ENCODE data around the gene ATXN10.
A peak's percentile ranks its signal among the peaks of the same experiment; 100 is the strongest.

Gene ATXN10

DNA sequence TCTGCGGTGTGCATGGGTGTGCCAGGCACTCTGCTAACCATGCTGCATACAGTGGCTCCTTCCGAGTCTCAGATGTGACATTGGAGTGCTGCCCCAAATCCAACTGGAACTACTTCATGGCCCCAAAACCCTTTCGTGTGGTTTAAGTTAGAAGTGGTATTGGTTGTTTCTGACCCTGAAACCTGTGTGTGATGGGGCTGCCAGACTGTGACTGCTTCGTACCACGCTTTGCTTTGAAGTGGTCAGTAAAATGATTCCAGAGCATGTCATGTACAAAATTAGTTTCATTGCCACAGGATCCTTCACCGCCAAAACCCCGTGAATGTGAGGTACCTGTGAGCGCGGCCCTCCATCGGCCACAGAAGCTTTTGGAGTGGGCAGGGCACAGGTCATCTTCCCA, 163.2 kb downstream of the ATXN10 start:
- DNase-seq, result no peak

DNA sequence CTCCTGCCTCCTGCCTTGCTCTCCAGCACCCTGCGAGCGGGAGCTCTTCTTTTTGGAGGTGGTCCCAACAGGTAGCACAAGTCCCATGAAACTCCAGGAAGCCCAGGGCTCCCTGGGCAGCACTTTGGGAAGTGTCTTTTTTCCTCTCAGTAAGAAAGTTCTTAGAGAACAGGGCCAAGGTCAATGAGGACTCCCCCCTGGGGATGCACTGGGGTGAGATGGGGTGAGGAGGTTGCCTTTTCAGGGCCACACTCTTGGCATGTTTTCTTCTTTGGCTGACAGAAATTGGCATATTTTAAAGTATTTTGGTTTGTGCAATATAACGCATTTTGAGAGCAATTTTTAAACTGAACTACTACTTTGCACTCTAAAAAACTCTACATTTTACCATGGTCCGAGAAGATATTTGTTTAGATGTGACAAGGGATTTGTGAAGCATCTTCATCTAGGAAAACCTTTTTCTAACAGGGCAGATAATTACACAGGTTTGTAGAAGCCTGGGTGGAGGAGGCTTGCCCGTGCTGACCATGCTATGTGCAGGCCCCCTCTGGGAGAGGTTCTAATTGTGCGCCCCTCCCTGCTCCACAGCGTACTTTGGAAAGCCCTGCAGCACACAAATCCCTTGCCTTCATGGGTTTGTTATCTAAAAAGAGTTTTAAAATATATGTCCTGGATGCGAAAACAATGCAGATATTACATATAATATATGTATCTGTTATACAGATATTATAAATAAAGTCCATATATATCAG, 165.0 kb downstream of the ATXN10 start:
- no peak for DNase-seq

DNA sequence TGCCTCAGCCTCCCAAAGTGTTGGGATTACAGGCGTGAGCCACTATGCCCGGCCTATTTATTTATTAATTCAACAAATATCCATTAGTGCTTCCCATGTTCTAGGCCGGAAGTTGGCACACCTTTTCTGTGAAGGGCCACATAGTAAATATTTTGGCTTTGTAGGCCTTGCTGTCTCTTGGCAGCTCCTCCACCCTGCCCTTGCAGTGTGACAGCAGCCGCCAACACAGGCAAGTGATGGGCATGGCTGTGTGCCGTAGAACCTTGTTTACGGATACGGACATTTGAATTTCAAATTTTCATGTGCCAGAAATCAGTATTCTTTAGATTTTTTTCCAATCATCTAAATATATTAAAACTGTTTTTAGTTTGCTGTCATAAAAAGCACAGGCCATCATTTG, 165.9 kb downstream of the ATXN10 start:
- DNase-seq, result no peak

DNA sequence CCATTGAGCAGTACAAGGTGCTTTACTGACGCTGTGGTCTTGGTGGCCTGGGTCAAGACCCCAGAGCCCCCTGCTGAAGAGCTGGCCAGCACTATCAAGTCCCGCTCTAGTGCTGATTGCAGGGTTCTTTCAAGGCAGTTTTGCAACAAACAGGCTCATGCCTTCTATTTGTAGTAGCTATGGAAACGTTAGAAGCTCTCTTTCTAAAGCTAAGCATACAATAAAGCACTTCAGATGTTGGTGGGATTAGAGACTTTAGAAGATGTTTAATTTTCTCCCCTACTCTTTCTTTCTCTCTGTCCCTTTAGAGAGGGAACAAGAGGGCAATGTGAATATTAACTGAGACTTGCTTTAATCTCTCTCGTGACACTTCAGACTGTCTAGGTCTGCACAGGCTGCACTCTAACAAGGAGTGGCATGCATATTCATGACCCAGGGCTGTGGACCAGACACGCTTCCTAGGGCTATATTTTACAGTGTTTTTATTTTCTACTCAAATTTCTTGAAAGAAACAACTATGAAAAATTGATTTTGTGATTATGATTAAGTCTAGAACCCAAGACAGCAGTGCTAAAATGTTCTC, 166.8 kb downstream of the ATXN10 start:
- DNase-seq, result no peak

DNA sequence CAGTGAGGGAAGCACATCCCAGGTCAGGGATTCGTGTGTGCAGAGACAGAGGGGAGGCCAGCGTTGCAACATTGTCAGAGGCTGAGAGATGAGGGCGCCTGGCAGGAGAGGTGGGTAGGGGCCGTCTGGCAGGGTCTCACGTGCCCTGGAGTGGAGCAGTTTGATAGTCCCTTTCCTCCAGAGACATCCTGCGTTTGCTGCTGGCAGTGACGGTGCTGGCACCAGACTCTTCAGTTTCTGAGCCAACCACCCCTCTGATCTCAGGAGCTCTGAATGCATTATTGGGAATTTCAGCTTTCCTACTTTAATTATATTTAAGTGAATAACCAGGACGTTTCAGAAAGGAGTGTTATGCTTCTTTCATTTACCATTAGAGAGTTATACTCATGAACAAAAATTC, 168.8 kb downstream of the ATXN10 start:
- no peak for DNase-seq

DNA sequence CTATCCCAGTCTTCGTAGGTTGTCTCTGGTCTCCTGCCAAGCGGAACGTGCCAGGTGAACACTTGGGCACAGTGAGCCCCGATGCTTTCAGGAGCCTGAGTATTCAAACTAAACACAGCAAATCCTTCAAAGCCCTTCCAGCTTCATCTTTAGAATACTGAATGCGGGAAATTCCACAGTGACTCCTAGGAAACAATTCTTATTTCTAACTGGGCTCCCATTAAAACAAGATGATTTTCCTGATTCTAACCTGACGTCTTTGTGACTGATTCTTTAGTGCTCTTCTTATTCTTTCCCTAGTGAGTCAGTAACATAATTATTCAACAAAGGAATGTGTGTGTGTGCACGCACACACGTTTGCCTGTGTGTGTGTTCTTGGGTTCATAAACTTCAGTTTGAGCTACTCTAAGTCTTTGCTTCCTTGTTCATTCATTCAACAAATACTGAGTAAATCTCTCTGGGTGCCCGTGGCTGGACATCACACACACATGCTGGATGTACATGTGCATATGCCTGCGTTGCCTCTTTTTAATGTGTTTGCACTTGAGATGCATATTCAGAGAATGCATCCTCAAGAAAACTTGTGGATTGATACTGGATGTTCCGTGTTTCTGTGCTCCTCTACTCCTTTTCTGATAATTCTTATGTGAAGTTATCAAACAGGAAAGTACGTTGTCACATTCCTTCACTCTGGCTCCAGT, 170.8 kb downstream of the ATXN10 start:
- DNase-seq, result no peak

DNA sequence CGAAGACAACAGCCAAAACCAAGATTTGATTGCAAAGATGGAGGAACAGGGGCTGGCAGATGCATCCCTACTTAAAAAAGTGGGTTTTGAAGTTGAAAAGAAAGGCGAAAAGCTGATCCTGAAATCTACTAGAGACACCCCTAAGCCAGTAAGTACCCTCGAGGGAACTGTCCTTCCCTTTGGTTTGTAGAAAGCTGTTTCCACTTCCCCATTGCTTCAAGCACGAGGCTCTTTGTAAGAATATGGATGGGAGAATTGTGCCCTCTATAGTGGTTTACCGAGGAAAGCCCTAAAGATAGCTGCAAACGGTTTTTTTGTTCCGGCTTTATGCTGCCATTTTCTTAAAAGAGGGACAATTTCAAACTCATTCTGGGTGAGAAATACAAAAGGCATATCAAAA, 171.4 kb downstream of the ATXN10 start:
- DNase-seq, result no peak

DNA sequence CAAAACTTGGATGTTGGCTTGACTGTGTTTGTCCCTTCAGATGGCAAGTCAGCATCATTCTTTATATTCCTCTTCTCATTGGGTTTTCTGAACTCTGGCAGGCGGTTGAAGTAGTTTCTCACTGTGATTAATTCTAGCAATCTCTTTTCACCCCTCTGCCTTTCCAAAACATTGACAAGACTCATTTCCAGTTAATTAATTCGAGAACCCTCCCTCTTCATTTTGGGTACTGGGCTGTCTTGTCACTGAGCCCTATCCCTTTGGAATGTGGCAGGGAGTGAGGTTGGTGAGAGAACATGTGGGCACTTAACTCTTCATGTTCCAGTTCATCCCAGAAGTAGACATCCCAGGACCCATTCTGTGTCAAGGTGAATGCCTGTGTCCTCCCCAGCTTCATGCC, 172.4 kb downstream of the ATXN10 start:
- DNase-seq, result no peak

DNA sequence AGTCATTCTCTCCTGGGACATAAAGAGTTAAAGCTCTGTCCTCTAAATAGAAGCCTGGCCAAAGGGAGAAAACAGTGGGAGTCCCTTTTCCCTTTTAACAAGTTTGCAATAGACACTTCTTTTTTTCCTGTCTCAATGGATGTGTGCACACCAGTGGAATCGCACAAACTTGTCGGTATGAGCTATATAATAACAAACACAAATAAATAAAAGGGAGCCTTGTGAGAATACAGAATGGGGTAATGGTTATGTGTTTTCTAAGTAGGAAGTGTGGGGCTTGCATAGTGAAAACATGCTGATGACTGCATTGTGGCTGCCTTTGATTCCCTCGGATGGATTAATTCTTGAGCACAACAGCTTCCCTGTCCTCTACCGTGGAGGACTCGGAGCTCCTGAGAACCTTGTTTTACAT, 173.4 kb downstream of the ATXN10 start:
- no peak for DNase-seq

DNA sequence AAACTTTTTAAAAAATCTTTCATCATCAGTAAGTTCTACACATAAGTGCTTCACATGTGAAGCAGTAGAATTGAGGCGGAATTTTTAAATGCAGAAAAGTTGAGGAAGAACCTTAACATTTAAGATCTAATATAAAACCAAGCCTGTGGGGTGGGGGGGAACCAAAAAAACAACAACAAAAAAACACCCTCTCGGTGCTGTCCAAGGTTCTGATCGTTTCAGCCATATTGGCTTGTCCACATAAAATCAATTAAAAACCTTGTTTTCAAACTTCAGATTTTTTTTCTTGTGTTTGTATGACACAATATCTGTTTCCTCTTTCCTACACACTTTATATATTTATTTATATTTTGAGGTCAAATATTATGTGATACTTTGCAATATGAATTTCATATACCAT, 175.3 kb downstream of the ATXN10 start:
- no peak for DNase-seq

DNA sequence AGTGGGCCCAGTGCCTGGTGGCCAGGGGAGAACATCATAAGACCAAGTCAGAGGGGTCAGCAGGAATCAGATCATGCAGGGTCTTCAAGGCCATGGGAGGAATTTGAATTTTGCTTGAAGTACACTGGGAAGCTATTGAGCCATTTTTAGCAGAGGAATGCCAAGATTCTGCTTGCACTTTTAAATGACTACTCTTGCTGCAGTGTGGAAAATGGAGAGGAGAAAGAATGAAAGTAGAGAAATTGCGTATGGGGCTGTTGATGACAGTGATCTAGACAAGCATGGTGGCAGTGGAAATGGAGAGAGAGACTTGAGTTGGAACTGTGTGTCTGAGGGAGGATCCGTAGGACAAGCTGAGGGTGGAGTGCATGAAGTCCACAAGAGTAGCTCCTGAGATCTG, 177.3 kb downstream of the ATXN10 start:
- no peak for DNase-seq

DNA sequence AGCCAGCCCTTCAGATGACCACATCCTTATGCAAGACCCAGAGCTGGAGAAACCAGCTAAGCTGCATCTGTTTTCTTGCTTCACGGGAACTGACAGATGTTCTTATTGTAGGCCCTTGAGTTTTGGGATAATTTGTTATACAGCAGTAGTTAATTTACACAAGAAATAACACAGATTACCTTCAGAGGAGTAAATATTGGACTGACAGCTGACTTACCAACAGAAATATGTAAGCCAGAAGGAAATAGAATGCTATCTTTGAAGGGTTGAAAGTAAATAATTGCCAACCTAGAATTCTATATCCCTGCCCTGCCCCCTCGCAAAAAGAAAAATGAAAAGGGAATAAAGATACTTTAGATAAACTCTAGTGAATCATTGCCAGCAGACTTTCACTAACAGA, 181.2 kb downstream of the ATXN10 start:
- DNase-seq, result no peak

DNA sequence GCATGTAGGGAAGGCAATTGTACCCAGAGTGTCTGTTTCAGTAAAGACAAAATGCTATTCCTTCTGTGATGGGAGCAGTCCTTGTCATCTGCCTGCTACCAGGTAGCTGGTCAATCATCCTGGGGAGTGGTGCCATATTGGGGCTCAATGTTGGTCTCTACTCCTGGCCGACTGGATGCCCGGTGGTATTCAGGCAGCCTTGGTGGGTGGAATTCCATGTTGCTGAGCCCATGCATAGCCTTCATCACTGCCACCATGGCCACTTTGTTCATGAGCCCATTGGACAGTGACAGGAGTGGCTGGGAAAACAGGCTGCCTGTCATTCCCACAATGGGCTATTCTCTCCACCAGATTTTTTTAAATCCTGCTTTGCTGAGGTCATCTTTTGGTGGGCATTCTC, 184.3 kb downstream of the ATXN10 start:
- no peak for DNase-seq

DNA sequence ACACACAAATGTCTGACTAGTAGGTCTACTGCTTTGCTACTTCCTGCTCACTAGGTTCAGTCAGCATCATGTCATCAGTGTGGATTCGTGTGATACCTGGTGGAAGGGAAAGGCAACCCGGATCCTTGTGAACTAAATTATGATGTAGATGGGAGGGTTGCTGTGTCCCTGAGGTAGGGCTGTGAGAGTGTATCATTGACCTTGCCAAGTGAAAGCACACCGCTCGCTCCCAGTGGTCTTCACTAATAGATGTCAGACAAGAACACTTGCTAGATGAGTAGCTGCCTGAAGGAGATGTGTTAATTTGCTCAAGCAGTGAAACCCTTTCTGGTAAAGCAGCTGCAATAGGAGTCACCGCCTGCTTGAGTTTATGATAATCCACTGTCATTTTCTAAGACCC, 185.9 kb downstream of the ATXN10 start:
- DNase-seq, result no peak

DNA sequence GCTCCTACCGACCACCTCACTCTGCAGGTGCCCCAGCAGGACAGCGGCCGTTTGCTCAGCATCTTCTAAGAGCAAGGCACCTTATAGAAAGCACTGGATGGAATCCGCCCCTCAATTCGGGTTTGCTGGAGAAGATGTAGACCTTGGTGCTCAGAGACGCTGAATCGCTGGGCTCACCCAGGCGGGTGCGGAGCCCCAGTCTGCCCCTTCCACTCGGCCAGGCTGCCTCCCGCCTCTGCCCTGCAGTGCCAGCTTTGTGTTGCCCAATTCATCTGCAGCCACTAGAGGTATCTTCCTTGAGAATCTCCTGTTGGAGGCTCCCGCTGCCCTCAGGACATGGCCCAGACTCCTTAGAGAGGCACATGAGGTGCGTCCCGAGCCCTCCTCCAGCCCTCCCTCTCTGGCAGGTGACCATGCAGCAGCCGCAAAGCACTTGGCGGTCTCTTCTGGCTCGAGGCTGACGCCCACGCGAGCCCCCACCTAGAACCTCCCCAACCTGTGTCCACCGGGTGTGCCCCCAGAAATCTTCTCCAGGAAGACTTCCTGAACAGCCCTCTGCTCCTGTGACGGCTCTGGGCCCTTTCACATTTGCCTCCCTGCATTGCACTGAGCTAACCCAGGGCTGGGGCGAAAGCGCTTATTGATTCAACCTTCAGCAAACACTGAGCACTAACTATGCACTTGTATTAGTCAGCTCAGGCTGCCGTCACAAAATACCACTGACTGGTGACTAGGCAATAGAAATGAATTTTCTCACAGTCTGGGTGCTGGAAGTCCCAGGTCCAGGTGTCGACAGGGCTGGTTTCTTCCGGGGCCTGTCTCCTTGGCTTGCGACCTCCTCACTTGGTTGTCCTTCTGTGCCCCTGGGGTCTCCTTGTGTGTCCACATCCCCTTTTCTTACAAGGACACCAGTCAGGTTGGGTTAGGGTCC, 187.9 kb downstream of the ATXN10 start:
- no peak for DNase-seq

DNA sequence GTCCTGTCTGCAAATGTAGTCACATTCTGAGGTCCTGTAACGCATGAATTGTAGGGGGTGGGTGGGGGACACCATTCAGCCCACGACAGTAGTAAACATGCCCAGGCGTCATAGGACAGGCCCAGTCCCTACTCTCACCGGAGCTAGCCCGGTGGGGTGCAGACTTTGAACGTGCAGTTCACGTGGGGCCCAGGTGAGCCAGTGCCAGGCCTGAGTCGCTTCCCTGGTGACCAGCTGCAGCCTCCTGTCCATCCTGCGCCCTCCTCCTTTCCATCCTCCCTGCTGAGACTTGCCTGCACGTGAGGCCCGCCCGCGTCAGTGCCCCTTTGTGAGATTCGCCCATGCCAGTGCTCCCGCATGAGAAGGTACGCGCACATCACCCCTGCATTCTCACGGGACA, 188.6 kb downstream of the ATXN10 start:
- DNase-seq, result no peak

DNA sequence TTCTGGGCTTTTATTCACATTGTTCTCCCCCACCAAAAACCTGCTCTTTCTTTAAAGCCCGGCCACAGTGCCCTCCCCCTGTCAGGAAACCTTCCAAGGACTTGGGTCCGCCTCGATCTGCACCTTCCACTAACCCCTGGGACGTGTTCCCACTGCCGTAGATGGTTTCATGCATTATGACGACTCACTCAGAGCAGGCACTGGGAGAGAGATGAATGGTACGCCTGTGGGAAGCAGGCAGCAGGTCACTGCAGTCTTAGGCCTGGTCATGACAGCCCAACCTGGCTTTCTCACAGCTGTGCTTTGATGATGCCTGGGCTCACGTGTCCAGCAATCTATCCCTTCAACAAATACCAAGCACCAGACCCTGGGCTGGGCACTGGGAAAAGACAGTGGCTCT, 189.6 kb downstream of the ATXN10 start:
- DNase-seq, result no peak

DNA sequence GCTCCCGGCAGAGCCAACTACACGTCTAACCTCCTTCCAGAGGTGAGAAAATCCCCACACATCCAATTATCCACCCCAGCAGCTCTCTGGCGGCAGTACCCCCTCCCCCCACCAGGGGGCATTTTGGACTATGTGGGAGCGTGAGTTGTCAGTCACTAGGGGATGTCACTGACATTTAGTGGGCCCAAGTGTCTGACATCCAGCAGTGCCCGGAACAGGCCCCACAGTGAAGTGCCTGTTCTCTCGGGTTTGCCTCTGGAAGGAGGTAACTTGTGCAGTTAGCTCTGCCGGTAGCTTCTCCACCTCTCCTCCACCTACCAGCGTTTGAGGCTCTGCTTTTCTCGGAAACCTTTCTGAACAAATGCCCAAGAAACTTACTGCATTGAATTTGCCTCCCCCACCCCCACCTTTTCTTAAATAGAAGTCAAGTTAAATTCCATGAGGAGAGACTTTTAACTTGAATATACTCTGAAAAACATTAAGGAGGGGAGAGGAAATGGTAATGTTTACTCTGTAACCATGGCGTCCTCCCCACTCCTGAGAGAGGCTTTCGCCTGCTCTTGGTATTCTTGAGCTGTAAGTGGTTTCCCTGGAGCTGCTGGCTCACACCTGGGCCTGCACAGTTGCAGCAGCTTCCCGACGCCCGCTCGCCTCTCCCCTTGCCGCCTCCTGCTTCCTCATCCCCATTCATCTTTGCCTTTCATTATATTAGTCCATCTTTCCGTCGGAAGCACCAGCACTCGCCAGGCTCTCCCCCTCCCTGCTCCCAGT, 192.5 kb downstream of the ATXN10 start:
- DNase-seq, result peak; percentile 72

DNA sequence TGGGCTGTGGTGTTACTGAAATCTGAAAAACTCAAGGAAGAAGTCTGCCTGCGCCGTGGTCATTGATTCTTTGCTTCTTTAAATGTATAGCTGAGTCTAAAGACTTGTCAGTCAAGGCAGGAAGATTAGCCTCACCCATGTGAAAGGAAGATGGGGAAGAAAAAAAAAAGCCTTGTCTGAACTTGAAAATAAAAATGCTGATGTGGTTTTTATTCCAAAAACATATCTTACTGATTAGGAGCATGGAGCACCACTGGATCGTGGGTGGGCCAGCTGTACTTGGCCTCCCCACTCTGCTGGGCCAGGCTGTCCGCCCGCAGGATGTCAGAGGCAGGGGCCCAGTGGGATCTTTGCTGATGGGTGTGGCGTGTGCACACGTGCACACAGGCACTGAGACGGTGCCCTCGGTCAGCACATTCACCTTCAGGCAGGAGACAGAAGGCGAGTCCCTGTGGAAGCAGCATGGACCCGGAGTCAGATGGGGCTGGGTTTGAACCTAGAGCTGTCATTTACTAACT, 193.4 kb downstream of the ATXN10 start:
- no peak for DNase-seq

DNA sequence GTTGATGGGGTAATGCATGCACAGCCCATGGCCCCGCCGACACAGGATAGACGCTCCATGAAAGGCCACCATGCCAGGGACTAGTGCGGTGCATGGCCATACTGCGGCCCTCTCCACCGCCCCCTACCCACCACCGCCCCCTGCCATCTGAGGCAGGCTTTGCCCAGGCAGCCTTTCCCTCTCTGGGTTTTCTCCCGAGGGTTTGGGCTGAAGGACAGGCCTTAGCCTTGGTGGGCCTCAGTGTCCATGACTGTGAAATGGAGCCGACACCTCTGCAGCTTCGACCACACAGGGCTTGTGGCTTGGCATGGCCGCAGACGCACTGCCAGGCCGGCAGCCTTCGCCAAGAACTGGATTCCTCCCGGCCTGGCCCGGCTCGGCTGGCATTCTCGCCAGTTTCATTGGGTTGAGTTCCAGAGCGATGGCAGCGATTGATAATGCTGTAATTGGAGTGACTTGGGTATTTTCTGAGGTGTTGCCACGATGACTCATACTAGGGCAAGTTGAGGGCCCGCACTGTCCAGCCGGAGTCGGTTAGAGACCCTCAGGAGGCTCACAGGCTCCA, 194.0 kb downstream of the ATXN10 start:
- DNase-seq, result no peak

DNA sequence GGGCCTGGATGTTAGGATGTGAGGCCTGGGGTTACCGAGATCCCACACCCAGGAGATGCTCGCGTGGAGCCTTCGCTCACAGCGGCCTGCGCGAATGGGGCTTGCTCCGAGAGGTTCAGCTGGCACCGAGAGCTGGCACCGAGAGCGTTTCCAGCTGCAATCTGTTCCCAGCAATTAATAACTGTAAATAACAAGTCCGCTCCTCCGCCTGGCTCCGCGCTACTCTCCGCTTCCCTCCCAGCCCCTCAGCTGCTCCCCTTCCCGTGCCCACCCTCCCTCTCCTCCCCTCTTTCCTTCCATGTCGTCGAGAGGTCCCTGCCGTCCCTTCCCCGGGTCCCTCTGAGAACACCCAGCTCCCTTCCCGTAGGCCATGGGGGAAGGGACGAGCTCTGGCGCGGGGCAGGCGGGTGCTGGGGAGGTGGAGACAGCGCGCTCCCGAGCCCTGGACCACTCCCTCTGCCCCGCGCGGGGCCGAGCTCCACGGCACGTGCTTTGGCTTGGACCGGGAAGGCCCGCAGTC, 194.6 kb downstream of the ATXN10 start:
- DNase-seq, result no peak

Measured in stimulated activated CD4-positive, alpha-beta T cell treated with anti-CD3 and anti-CD28 coated beads, Interleukin-12 subunit alpha, Interleukin-12 subunit beta, amount 100 ng/mL, for 4 hours (primary cell).